ENCODE measurements around the gene ANKRD36C.
"Not testable (repeated sequence)": the region's sequence is repeated elsewhere in the genome, so short reads cannot be mapped to it uniquely, and the experiment has no call there.

GRCh38 chr2:96025755-96026154 is 34.1 kb upstream of the ANKRD36C start:
- not testable (repeated sequence) for TF ChIP-seq CTCF, POLR2A, POLR2AphosphoS5 (IDR thresholded peaks at IDR 0.05)
